Measurements from ENCODE around the gene SLC25A11. TPM values are rescaled to one million over a fixed set of nuclear protein-coding genes. Genes with fewer than 3 reads are reported as not detected.

The SLC25A11 gene
- total and polyA plus RNA-seq, 8 donors: 25.2 to 73.5 (median 42.1) TPM

DNA sequence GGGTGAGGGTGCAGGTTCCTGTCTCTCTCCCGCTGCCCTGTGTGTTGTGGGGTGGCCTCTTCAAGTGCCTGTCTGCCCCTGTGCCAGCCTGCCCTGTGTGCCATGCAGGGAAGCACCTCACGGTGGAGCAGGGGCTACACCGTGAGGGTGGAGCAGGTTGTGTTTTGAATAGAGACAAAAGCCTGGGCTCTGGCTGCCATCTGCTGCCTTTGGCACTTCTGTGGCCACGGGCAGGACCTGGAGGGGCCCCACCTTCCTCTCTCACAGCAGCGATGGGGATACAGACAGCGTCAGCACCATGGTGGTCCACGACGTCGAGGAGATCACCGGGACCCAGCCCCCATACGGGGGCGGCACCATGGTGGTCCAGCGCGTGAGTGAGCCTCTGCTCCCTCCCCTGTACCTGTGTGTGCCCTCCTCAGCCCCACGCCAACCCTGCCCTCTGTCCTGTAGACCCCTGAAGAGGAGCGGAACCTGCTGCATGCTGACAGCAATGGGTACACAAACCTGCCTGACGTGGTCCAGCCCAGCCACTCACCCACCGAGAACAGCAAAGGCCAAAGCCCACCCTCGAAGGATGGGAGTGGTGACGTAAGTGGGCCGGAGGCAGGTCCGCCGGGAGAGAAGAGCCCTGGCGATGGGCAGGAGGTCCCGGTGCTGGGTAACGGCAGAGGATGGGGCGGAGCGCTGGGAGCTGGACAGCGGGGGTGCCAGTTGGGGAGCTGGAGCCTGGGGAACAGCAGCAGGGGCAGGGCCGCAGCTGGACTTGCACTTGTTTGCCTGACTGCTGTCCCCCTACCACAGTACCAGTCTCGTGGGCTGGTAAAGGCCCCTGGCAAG, 45.9 kb downstream of the SLC25A11 start:
- peaks cover 0 to 9% (median 0%) of the 10 kb centered on the region in 3 donors for H3K27me3 ChIP-seq
- no peak overlapping the region for H3K27ac ChIP-seq
- peaks cover 70 to 88% (median 83%) of the 10 kb centered on the region in 4 donors for H3K36me3 ChIP-seq
- H3K4me3 ChIP-seq: no peak overlapping the region
- H3K9me3 ChIP-seq: no peaks in the 10 kb centered on the region
- WGBS, 5 donors: 89 to 92% (median 91%) methylated on average over 18 to 31 of the region's 31 CpGs
- intact Hi-C loops (cut with DNase I; ENCODE audit: low total_unique reads): loop anchor here (10.0 kb wide), 1 partner anchor 159 kb away; the partner anchor contains the start of genes CXCL16, MED11 and ZMYND15
- no peak for DNase-seq
- TF ChIP-seq EP300 (IDR thresholded peaks at IDR 0.05) (no peak), POLR2AphosphoS5 (IDR thresholded peaks at IDR 0.05) (no peak), POLR2A (IDR thresholded peaks at IDR 0.05) (no peak)
- TF ChIP-seq, protein P1, sequence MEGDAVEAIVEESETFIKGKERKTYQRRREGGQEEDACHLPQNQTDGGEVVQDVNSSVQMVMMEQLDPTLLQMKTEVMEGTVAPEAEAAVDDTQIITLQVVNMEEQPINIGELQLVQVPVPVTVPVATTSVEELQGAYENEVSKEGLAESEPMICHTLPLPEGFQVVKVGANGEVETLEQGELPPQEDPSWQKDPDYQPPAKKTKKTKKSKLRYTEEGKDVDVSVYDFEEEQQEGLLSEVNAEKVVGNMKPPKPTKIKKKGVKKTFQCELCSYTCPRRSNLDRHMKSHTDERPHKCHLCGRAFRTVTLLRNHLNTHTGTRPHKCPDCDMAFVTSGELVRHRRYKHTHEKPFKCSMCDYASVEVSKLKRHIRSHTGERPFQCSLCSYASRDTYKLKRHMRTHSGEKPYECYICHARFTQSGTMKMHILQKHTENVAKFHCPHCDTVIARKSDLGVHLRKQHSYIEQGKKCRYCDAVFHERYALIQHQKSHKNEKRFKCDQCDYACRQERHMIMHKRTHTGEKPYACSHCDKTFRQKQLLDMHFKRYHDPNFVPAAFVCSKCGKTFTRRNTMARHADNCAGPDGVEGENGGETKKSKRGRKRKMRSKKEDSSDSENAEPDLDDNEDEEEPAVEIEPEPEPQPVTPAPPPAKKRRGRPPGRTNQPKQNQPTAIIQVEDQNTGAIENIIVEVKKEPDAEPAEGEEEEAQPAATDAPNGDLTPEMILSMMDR (IDR thresholded peaks at IDR 0.05): no peak
- peaks cover 4 to 9% (median 8%) of the 10 kb centered on the region in 4 donors for H3K4me1 ChIP-seq

DNA sequence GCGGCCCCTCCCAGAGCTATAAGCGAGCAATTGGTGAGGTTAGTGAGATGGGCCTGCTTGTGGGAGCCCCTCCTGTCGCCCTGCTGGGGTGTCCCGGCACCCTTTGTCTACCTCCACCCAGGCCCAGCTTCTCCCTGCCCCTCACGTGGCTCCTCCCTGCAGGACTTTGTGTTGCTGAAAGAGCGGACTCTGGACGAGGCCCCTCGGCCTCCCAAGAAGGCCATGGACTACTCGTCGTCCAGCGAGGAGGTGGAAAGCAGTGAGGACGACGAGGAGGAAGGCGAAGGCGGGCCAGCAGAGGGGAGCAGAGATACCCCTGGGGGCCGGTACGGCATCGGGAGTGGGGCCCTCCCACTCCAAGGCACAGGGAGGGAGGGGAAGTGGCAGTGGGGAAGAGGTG, 46.6 kb downstream of the SLC25A11 start:
- H3K9me3 ChIP-seq: no peaks in the 10 kb centered on the region
- TF ChIP-seq POLR2A (IDR thresholded peaks at IDR 0.05): no peak
- no peak for TF ChIP-seq EP300 (IDR thresholded peaks at IDR 0.05)
- TF ChIP-seq, protein P1 (IDR thresholded peaks at IDR 0.05): no peak
- no peak for TF ChIP-seq POLR2AphosphoS5 (IDR thresholded peaks at IDR 0.05)
- H3K4me1 ChIP-seq: peaks cover 0 to 2% (median 1%) of the 10 kb centered on the region in 4 donors
- 91 to 93% (median 92%) methylated on average over 18 of the region's 18 CpGs for WGBS, 5 donors
- peaks cover 0 to 2% (median 0%) of the 10 kb centered on the region in 3 donors for H3K27me3 ChIP-seq
- intact Hi-C loops (cut with DNase I; ENCODE audit: low total_unique reads): loop anchor here (10.0 kb wide), 1 partner anchor 158 kb away; the partner anchor contains the start of genes CXCL16, MED11 and ZMYND15
- H3K4me3 ChIP-seq: no peak overlapping the region
- peaks cover 71 to 95% (median 87%) of the 10 kb centered on the region in 4 donors for H3K36me3 ChIP-seq
- no peak overlapping the region for H3K27ac ChIP-seq
- no peak for DNase-seq

DNA sequence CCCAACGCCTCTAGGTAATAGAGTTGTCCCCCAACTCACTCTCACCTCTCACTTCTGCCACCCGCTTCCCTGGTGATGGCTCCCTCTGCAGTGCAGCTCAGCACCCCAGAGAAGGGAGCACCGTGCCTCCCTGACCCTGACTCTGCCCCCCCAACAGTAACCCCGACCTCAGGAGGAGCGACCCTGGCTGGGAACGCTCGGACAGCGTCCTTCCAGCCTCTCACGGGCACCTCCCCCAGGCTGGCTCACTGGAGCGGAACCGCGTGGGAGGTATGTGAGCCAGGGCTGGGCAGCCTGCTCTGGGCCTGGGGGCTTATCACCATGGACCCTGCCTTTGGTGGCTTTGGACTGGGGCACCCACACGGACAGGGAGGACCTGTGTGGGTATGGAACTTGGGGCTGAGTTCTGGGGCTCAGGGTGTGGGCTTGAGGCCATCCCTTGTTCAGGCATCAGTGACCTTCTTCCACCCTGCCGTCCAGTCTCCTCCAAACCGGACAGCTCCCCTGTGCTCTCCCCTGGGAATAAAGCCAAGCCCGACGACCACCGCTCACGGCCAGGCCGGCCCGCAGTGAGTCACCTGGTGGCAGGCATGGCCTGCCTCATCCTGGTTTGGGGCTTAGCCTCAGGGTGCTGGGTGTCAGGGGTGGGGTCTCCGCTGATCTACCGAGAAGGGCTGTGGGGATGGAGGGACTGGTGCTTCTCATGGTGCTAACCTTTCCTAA, 47.2 kb downstream of the SLC25A11 start:
- DNase-seq: no peak
- no peaks in the 10 kb centered on the region for H3K4me1 ChIP-seq
- H3K27me3 ChIP-seq: no peaks in the 10 kb centered on the region
- H3K36me3 ChIP-seq: peaks cover 75 to 100% (median 94%) of the 10 kb centered on the region in 4 donors
- intact Hi-C loops (cut with DNase I; ENCODE audit: low total_unique reads): loop anchor here (10.0 kb wide), 1 partner anchor 158 kb away; the partner anchor contains the start of genes CXCL16, MED11 and ZMYND15
- H3K4me3 ChIP-seq: no peak overlapping the region
- H3K9me3 ChIP-seq: no peaks in the 10 kb centered on the region
- H3K27ac ChIP-seq: no peak overlapping the region
- 80 to 91% (median 90%) methylated on average over 15 to 23 of the region's 23 CpGs for WGBS, 5 donors
- TF ChIP-seq POLR2AphosphoS5 (IDR thresholded peaks at IDR 0.05) (no peak), POLR2A (IDR thresholded peaks at IDR 0.05) (no peak), EP300 (IDR thresholded peaks at IDR 0.05) (no peak)
- TF ChIP-seq, protein P1 (IDR thresholded peaks at IDR 0.05): no peak

Data from stomach (tissue), 9 donors.